MM.1S (cell line): ENCODE results near the gene SPRED2.

Experiments
- CTCF ChIP-seq: fragments of 300-600 bp; sonication (generic); IDR thresholded peaks from 2 replicates; pipeline ENCODE4 v1.5.1; 2016; ENCODE audit warnings: antibody characterized with exemption, low read length, mixed read lengths
- EZH2 ChIP-seq: fragments of 300-600 bp; sonication (generic); optimal IDR thresholded peaks from 2 replicates; pipeline ENCODE3; 2017; ENCODE audit warnings: low read depth, mild to moderate bottlenecking, antibody characterized with exemption, low read length, mixed read lengths

GRCh38 chr2:65431421-65432226 lies 775 bp downstream of the SPRED2 start:
- TF ChIP-seq CTCF (no peak), EZH2 (no peak)
